NCI-H187 treated with DMSO at 0.1 percent for 48 hours (cell line): ENCODE results near the gene ALDOA.

Experiments
- DNase-seq: peaks from one replicate; lab custom pipeline; 2025; lab: John Stamatoyannopoulos, UW

Gene ALDOA

DNA sequence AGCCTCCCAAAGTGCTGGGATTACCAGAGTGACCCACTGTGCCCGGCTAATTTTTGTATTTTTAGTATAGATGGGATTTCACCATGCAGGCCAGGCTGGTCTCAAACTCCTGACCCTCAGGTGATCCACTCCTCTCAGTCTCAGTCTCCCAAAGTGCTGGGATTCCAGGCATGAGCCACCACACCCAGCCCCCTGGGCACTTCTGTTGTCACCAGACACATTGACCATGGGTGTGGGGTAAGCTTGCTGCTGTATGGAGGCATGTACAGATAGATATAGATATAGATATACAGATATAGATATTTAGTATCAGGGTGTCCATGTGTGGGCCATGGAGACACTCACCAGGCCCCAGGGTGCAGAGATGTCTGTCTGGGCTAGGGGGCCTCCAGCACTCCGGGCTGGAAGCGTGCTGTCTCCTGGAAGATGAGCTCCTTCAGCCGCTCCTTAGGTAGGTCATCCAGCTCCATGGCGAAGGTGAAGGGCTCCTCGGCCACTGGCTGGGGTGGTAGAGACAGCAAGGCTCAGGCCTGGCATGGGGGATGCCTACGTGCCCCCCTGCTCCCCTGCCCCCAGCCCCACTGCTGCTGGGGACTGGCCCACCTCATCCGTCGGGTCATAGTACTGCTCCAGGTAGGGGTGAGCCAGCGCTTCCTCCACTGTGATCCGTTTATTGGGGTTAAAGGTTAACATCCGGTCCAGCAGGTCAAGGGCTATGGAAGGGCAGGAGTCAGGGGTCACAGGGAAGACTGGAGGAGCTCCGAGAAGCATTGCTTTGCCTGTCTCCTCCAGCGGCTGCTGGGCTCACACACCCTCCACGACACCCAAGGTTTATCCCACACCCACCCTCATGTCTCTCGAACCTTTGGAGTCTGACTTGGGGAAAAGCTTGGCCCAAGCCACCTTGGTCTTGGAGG is 51.0 kb downstream of the ALDOA start:
- DNase-seq, result no peak

- no peak for DNase-seq
Observed at GRCh38 chr16:30117768-30118167, 52.2 kb downstream of the ALDOA start.

DNA sequence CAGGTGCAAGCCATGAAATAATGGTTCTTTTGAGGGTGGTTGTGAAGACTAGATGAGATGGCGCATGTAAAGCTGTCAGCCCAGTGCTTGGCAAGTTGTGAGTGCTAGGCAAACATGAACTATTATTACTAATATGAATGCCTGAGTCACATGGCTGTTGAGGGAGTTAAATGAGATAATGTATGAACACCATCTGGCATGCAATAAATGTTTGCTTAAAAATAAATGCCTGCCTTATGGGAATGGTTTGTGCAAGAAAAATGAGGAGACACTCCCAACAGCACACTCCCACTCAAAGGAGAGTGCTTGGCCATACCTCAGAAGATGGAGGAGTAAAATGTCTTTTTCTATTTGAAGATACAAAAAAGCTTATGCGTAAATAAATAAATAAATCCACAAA is 53.9 kb downstream of the ALDOA start:
- DNase-seq, result no peak
